Retinal pigment epithelial cell (primary cell): Measurements from ENCODE around the gene POLD1.

Source experiments
- DNase-seq: peaks from one replicate; pipeline ENCODE4 v3.0.0-alpha.2; 2010; ENCODE audit warnings: low read depth
- H3K4me3 ChIP-seq: 2 replicates; pipeline ENCODE4 v1.5.1; 2011; ENCODE audit warnings: mild to moderate bottlenecking, low read length, control low read depth, moderate library complexity
- CTCF ChIP-seq: conservative IDR thresholded peaks from 2 replicates; pipeline ENCODE4 v1.5.1; 2011; ENCODE audit warnings: low read depth, low read length, control low read depth, inconsistent platforms

The POLD1 gene

GRCh38 chr19:50371914-50372475, 12.2 kb upstream of the POLD1 start:
- DNase-seq: no peak
- TF ChIP-seq CTCF: no peak
- H3K4me3 ChIP-seq: no peak overlapping the region

- DNase-seq: peak; percentile 91
- peak within 1 kb of the TSS; percentile 93 for H3K4me3 ChIP-seq
- no peak for TF ChIP-seq CTCF
Observed at GRCh38 chr19:50376166-50377050, 7.7 kb upstream of the POLD1 start, which contains the start of gene NR1H2. NR1H2 (plus strand) TSS chr19:50376457; CDS start chr19:50377606, 1,149 bp downstream.

GRCh38 chr19:50377051-50377461, 7.1 kb upstream of the POLD1 start:
- no peak for TF ChIP-seq CTCF
- no peak for DNase-seq
- peak overlapping the region; percentile 25 for H3K4me3 ChIP-seq

- DNase-seq: no peak
- TF ChIP-seq CTCF: no peak
- H3K4me3 ChIP-seq: no peak overlapping the region
Observed at GRCh38 chr19:50377517-50377916, 6.6 kb upstream of the POLD1 start.

GRCh38 chr19:50378169-50378862, 5.8 kb upstream of the POLD1 start:
- TF ChIP-seq CTCF: no peak
- no peak overlapping the region for H3K4me3 ChIP-seq
- no peak for DNase-seq

GRCh38 chr19:50378863-50379236, 5.3 kb upstream of the POLD1 start:
- H3K4me3 ChIP-seq: no peak overlapping the region
- no peak for DNase-seq
- TF ChIP-seq CTCF: no peak
